Activated CD4-positive, alpha-beta T cell treated with anti-CD3 and anti-CD28 coated beads for 4 hours (primary cell): ENCODE data around the gene PROM1.

Experiments
- DNase-seq, 2 donors: peaks; one replicate each; pipeline ENCODE4 v3.0.0-alpha.2; 2020

Gene PROM1

GRCh38 chr4:16083241-16084191, at the start of gene PROM1:
Gene PROM1 (minus strand): TSS chr4:16084023. CDS start chr4:16075906, 8,117 bp downstream.
- no peak for DNase-seq

GRCh38 chr4:16133406-16133805, 49.6 kb upstream of the PROM1 start:
- DNase-seq = no peak

GRCh38 chr4:16131293-16131692, 47.5 kb upstream of the PROM1 start:
- no peak for DNase-seq

GRCh38 chr4:16129336-16129735, 45.5 kb upstream of the PROM1 start:
- DNase-seq = no peak

GRCh38 chr4:16126714-16127113, 42.9 kb upstream of the PROM1 start:
- no peak for DNase-seq

- no peak for DNase-seq
Observed at GRCh38 chr4:16125571-16126445, 42.0 kb upstream of the PROM1 start.

GRCh38 chr4:16124232-16124631, 40.4 kb upstream of the PROM1 start:
- DNase-seq = no peak

- DNase-seq = no peak
Observed at GRCh38 chr4:16123356-16124084, 39.7 kb upstream of the PROM1 start.

GRCh38 chr4:16122784-16123183, 39.0 kb upstream of the PROM1 start:
- peak; percentile 2 to 8 for DNase-seq

GRCh38 chr4:16122308-16122711, 38.5 kb upstream of the PROM1 start:
- no peak for DNase-seq

- DNase-seq = no peak
Observed at GRCh38 chr4:16120720-16121119, 36.9 kb upstream of the PROM1 start.

- DNase-seq = no peak
Observed at GRCh38 chr4:16119981-16120380, 36.2 kb upstream of the PROM1 start.

- DNase-seq = no peak
Observed at GRCh38 chr4:16118090-16118489, 34.3 kb upstream of the PROM1 start.

- no peak for DNase-seq
Observed at GRCh38 chr4:16117164-16117563, 33.3 kb upstream of the PROM1 start.

- DNase-seq = no peak
Observed at GRCh38 chr4:16116493-16116990, 32.7 kb upstream of the PROM1 start.

- DNase-seq = no peak
Observed at GRCh38 chr4:16116019-16116418, 32.2 kb upstream of the PROM1 start.

- no peak for DNase-seq
Observed at GRCh38 chr4:16114546-16114945, 30.7 kb upstream of the PROM1 start.

- no peak for DNase-seq
Observed at GRCh38 chr4:16113741-16114140, 29.9 kb upstream of the PROM1 start.

GRCh38 chr4:16111533-16111932, 27.7 kb upstream of the PROM1 start:
- no peak for DNase-seq

- DNase-seq = no peak
Observed at GRCh38 chr4:16110661-16111290, 27.0 kb upstream of the PROM1 start.

GRCh38 chr4:16110199-16110598, 26.4 kb upstream of the PROM1 start:
- no peak for DNase-seq

- no peak for DNase-seq
Observed at GRCh38 chr4:16109256-16109655, 25.4 kb upstream of the PROM1 start.
